Heart right ventricle (tissue), 16 donors: ENCODE measurements around the gene SF3A2. TPM values are rescaled to one million over a fixed set of nuclear protein-coding genes. Genes with fewer than 3 reads are reported as not detected.
"Not testable (repeated sequence)": the region's sequence is repeated elsewhere in the genome, so short reads cannot be mapped to it uniquely, and the experiment has no call there.

Experiments used
- ATAC-seq, 8 donors: fragments of 200-7000 bp; cut with Tn5 transposase; one replicate each; pipeline ENCODE4 v1.9.1; 2020; ENCODE audit warnings: mild to moderate bottlenecking in 8 of 8, moderate library complexity in 8 of 8, moderate number of reproducible peaks in 1 of 8
- DNase-seq, 2 donors: peaks; one replicate each; pipeline ENCODE4 v3.0.0-alpha.2; 2020
- H3K27ac ChIP-seq, 10 donors: fragments of 200-600 bp; sonication (generic) in 2 of 10; one replicate each; pipeline versions ENCODE4 v1.5.0 to v1.8.0; 2020 to 2022; ENCODE audit warnings: mild to moderate bottlenecking in 3 of 10
- H3K27me3 ChIP-seq, 7 donors: fragments of 200-600 bp; one replicate each; pipeline ENCODE4 v1.8.0; 2021 to 2022; ENCODE audit warnings: mild to moderate bottlenecking in 2 of 7
- H3K36me3 ChIP-seq, 9 donors: fragments of 200-600 bp; sonication (generic) in 1 of 9; one replicate each; pipeline versions ENCODE4 v1.5.0 to v1.8.0; 2020 to 2022; ENCODE audit warnings: mild to moderate bottlenecking in 2 of 9
- H3K4me1 ChIP-seq, 9 donors: fragments of 200-600 bp; sonication (generic) in 1 of 9; one replicate each; pipeline versions ENCODE4 v1.5.0 to v1.8.0; 2020 to 2022; ENCODE audit warnings: mild to moderate bottlenecking in 4 of 9
- H3K4me3 ChIP-seq, 10 donors: fragments of 200-600 bp; sonication (generic) in 2 of 10; one replicate each; pipeline versions ENCODE4 v1.5.0 to v1.8.0; 2020 to 2022; ENCODE audit warnings: mild to moderate bottlenecking in 7 of 10, moderate library complexity in 2 of 10
- H3K9me3 ChIP-seq, 11 donors: fragments of 200-600 bp in 10 of 11; sonication (generic) in 2 of 11; one replicate each; pipeline versions ENCODE4 v1.5.0 to v1.8.0; 2013 to 2022; ENCODE audit warnings: mild to moderate bottlenecking in 2 of 11, control low read depth in 1 of 11, moderate library complexity in 1 of 11
- WGBS, 2 donors: extraction: QIAGEN DNeasy Blood & Tissue Kit; methylation state at CpG; one replicate each; pipeline ENCODE4 v1.1.7; 2013; ENCODE audit warnings: inconsistent platforms in 1 of 2; 5-methylcytosine and 5-hydroxymethylcytosine counted together
- intact Hi-C, 10 donors: fragments of 100-400 bp; cut with DNase I; formaldehyde crosslinking; loops; one replicate each; pipeline versions ENCODE4 v1.11.1 to v1.14.2; 2022
- polyA plus RNA-seq, 2 donors: library from polyadenylated mRNA; stranded (reverse); fragments of 200-250 nt; gene quantifications; one replicate each; pipeline ENCODE4 v1.2.3, GENCODE V29; 2013
- total RNA-seq, 10 donors: library from RNA; stranded (reverse); fragmentation: NEBNext Ultra II Directional in 3 of 10; extraction: Animal tissue kit (Norgen Biotek cat#: 25700) in 3 of 10; gene quantifications; one replicate each; pipeline versions ENCODE4 v1.2.1 to v1.2.4, GENCODE V29; 2021 to 2023
- TF ChIP-seq, protein P1 (sequence below), 9 donors: fragments of 200-600 bp; sonication (generic) in 2 of 9; IDR thresholded peaks; one replicate each; pipeline versions ENCODE4 v1.5.0 to v1.8.0; 2021 to 2022; ENCODE audit warnings: antibody characterized with exemption in 9 of 9, mild to moderate bottlenecking in 5 of 9, moderate library complexity in 1 of 9
- donor health status: Arrhythmogenic right ventricular cardiomyopathy.
- donor health status: ischemic (EF 13 %, LVEDD 7.1; RV severe dilation, severe dysfunction).
- donor health status: healthy with polysubstance abuse.
- donor health status: DM: no; HTN: yes; CAD: no.
- donor health status: DM: no; HTN: no; CAD: no.
- donor health status: ischemic (EF 25% LVEDD 6.9; RV normal size, moderate dysfunction).
- donor health status: ischemic (EF 25% LVEDD 5.7; RV mildly dilated, moderate dysfunction).
- donor health status: healthy.
- donor health status: DM: yes; HTN: yes; CAD: no.
- donor health status: Ischemic cardiomyopathy.
- donor health status: ischemic (EF 35%, LVEDD 5.7; RV mildly dilated, moderate dysfunction).
- donor health status: nonischemic (EF 11% LVEDD 7.7; RV severe dilation, severe dysfunction).
- donor health status: DM: yes; HTN: yes; CAD: no.
- donor health status: PGD.
- donor health status: ischemic (EF 29% LVEDD 5.4; RV normal size, mild dysfunction).
- donor health status: nonischemic (EF 23%, LVEDD 6.1; RV moderate dilation, normal function).

SF3A2 gene
- total and polyA plus RNA-seq, 12 donors = 24.6 to 47.3 (median 30.4) TPM

DNA sequence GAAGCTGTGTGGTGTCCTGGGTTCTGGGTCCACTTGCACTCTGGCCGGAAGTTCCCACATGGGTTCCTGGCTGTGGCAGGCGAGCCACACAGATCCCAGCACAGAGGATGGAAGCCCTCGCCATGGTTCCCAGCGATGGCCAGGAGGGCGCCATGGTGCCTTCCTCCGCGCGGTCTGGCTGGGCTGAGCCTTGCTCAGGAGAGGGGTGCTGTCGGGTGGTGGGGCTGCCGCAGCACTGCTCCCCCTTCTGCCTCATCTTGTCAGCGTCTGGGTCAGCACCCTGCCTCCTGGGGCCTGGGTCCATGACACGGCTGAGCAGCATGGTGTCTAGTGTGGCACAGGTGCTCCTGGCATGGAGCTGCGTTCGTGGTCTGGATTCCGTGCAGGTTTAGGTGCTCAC lies 39.4 kb upstream of the SF3A2 start:
- Histone ChIP-seq H3K4me1 (peaks cover 0 to 9% (median 0%) of the 10 kb centered on the region in 9 donors), H3K4me3 (no peak overlapping the region), H3K27ac (no peak overlapping the region), H3K9me3 (no peaks in the 10 kb centered on the region), H3K36me3 (peaks cover 0 to 88% (median 15%) of the 10 kb centered on the region in 9 donors), H3K27me3 (no peaks in the 10 kb centered on the region)
- ATAC-seq (no peak), DNase-seq (no peak)
- 91 to 94% methylated on average over 15 of the region's 15 CpGs for WGBS, 2 donors
- intact Hi-C loops = loop anchor here in 1 of 10 donors (5.0 kb wide), 1 partner anchor 40 kb away; no protein-coding TSS in a partner anchor
- TF ChIP-seq, protein P1, sequence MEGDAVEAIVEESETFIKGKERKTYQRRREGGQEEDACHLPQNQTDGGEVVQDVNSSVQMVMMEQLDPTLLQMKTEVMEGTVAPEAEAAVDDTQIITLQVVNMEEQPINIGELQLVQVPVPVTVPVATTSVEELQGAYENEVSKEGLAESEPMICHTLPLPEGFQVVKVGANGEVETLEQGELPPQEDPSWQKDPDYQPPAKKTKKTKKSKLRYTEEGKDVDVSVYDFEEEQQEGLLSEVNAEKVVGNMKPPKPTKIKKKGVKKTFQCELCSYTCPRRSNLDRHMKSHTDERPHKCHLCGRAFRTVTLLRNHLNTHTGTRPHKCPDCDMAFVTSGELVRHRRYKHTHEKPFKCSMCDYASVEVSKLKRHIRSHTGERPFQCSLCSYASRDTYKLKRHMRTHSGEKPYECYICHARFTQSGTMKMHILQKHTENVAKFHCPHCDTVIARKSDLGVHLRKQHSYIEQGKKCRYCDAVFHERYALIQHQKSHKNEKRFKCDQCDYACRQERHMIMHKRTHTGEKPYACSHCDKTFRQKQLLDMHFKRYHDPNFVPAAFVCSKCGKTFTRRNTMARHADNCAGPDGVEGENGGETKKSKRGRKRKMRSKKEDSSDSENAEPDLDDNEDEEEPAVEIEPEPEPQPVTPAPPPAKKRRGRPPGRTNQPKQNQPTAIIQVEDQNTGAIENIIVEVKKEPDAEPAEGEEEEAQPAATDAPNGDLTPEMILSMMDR (IDR thresholded peaks at IDR 0.05) = no peak

DNA sequence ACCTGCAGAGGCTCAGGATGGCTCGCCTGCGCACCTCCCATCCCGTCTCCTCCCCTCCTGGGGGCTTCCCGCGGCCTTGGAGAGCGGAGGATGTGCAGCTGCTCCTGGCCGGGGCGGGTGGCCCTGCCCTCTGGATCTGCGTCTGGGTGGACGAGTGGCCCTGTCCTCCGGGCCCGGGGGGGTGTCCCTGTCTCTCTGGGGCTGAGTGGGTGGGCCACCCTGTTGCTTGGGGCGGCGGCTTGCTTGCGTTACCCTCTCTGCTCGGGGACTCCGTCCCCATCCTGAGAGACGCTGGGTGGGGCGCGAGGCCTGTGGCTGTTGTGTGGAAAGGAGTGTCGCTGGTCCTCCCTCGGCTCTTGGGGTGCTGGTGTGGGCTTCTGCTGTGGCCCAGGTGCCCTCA lies 38.3 kb upstream of the SF3A2 start:
- peaks cover 0 to 9% (median 0%) of the 10 kb centered on the region in 9 donors for H3K4me1 ChIP-seq
- H3K27ac ChIP-seq = no peak overlapping the region
- intact Hi-C loops = loop anchor here in 1 of 10 donors (5.0 kb wide), 1 partner anchor 41 kb away; no protein-coding TSS in a partner anchor
- H3K4me3 ChIP-seq = no peak overlapping the region
- whole genome bisulfite sequencing, 2 donors = 86 to 92% methylated on average over 20 to 22 of the region's 22 CpGs
- peak in 1 of 8 donors; percentile 3 for ATAC-seq
- DNase-seq = no peak
- H3K36me3 ChIP-seq = peaks cover 0 to 88% (median 15%) of the 10 kb centered on the region in 9 donors
- no peaks in the 10 kb centered on the region for H3K9me3 ChIP-seq
- TF ChIP-seq, protein P1 (IDR thresholded peaks at IDR 0.05) = no peak
- H3K27me3 ChIP-seq = no peaks in the 10 kb centered on the region

DNA sequence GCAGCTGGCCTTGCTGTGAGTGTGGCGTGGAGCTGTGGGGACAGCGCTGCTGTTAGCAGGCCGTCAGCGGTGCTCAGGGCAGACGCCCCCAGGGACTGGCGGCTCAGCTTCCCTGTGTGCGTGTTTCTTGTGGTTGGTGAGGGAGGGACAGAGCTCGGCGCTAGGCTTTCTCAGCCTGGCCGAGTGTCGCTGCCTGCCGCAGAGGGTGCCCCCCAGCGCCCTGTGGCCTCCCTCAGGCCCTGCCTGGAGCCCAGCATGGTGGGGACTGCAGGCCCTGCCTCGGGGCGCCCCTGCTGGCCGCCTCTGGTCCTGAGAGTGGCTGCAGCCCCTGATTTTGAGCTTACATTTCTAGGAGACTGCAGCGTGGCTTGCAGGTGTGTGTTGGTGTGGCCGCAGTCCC lies 37.4 kb upstream of the SF3A2 start:
- peak; percentile 34 to 63 (median 49) for ATAC-seq

DNA sequence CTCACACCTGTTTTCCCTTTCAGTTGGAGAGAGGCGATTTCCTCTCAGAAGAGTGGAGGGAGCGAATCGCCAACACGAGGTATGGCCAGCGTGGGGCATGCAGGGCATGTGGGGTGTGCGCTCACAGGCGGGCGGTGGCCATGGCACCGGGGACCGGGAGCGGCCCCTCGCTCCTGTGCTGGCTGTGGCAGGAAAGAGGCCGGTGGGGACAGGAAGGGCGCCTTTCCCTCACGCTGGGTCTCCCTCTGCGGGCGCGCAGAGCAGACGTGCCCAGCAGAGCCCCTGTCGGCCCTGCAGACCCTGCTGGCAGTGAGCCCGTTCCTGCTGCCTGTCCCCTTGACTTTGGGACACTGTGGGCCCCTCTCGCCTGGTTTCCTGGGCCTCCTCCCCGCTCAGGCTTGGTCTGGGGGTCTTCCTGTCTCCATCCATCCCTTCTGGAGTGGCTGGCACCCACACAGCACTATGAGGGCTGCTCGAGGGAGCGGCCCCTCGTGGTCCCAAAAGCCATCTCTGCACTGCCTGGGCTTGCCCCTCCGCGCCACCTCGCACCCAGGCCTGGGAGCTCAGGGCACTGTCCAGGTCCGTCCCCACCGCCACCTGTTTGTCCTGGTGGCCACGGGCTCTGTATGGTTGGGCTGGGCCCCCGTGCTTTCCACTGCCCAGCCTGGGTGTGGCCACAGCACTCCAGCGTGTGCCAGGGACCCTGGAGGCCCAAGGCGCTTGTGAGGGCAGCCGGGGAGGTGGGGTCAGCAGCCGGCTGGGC lies 36.6 kb upstream of the SF3A2 start:
- ATAC-seq (peak in 1 of 8 donors; percentile 7), DNase-seq (no peak)
- H3K4me3 ChIP-seq = no peak overlapping the region
- H3K36me3 ChIP-seq = peaks cover 0 to 84% (median 0%) of the 10 kb centered on the region in 9 donors
- TF ChIP-seq, protein P1 (IDR thresholded peaks at IDR 0.05) = no peak
- H3K9me3 ChIP-seq = no peaks in the 10 kb centered on the region
- WGBS, 2 donors = 90 to 91% methylated on average over 37 of the region's 37 CpGs
- H3K27ac ChIP-seq = no peak overlapping the region
- peaks cover 0 to 9% (median 0%) of the 10 kb centered on the region in 9 donors for H3K4me1 ChIP-seq
- intact Hi-C loops = loop anchor here in 1 of 10 donors (5.0 kb wide), 1 partner anchor 43 kb away; no protein-coding TSS in a partner anchor
- no peaks in the 10 kb centered on the region for H3K27me3 ChIP-seq

More for the DNA sequence above, 37.4 kb upstream of the SF3A2 start:
- H3K36me3 ChIP-seq = peaks cover 0 to 87% (median 6%) of the 10 kb centered on the region in 9 donors
- no peaks in the 10 kb centered on the region for H3K27me3 ChIP-seq
- intact Hi-C loops = loop anchor here in 1 of 10 donors (5.0 kb wide), 1 partner anchor 42 kb away; no protein-coding TSS in a partner anchor
- no peaks in the 10 kb centered on the region for H3K9me3 ChIP-seq
- H3K27ac ChIP-seq = no peak overlapping the region
- TF ChIP-seq, protein P1 (IDR thresholded peaks at IDR 0.05) = peak in 8 of 9 donors; percentile 14 to 46 (median 36)
- H3K4me3 ChIP-seq = no peak overlapping the region
- no peak for DNase-seq
- peaks cover 0 to 9% (median 0%) of the 10 kb centered on the region in 9 donors for H3K4me1 ChIP-seq
- WGBS, 2 donors = 57 to 71% methylated on average over 18 of the region's 18 CpGs

DNA sequence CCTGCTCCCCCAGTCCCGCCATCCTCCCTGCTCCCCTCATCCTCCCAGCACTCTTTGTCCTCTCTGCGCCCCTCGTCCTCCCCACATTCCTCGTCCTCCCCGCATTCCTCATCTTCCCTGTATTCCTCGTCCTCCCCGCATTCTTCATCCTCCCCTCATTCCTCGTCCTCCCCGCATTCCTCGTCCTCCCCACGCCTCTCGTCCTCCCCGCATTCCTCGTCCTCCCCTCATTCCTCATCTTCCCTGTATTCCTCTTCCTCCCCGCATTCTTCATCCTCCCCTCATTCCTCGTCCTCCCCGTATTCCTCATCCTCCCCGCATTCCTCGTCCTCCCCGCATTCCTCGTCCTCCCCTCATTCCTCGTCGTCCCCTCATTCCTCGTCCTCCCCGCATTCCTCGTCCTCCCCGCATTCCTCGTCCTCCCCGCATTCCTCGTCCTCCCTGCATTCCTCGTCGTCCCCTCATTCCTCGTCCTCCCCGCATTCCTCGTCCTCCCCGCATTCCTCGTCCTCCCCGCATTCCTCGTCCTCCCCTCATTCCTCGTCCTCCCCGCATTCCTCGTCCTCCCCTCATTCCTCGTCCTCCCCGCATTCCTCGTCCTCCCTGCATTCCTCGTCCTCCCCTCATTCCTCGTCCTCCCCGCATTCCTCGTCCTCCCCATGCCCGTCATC lies 35.9 kb upstream of the SF3A2 start:
- H3K4me3 ChIP-seq, DNase-seq, H3K9me3 ChIP-seq, H3K27me3 ChIP-seq, ATAC-seq, intact Hi-C loops, H3K4me1 ChIP-seq, H3K27ac ChIP-seq: not testable (repeated sequence)
- 97% methylated on average over 49 to 50 of the region's 50 CpGs for WGBS, 2 donors
- peaks cover 0 to 84% (median 0%) of the 10 kb centered on the region in 9 donors for H3K36me3 ChIP-seq
